Measurements from ENCODE around the gene YDJC. TPM values are rescaled to one million over a fixed set of nuclear protein-coding genes. Genes with fewer than 3 reads are reported as not detected.
A peak's percentile ranks its signal among the peaks of the same experiment; 100 is the strongest.

The YDJC gene
- total and polyA plus RNA-seq, 9 of the 15 experiments (the other 6 are each of a cell fraction or from before 2014, with no cell fraction given): 13.5 to 871 (median 164) TPM

DNA sequence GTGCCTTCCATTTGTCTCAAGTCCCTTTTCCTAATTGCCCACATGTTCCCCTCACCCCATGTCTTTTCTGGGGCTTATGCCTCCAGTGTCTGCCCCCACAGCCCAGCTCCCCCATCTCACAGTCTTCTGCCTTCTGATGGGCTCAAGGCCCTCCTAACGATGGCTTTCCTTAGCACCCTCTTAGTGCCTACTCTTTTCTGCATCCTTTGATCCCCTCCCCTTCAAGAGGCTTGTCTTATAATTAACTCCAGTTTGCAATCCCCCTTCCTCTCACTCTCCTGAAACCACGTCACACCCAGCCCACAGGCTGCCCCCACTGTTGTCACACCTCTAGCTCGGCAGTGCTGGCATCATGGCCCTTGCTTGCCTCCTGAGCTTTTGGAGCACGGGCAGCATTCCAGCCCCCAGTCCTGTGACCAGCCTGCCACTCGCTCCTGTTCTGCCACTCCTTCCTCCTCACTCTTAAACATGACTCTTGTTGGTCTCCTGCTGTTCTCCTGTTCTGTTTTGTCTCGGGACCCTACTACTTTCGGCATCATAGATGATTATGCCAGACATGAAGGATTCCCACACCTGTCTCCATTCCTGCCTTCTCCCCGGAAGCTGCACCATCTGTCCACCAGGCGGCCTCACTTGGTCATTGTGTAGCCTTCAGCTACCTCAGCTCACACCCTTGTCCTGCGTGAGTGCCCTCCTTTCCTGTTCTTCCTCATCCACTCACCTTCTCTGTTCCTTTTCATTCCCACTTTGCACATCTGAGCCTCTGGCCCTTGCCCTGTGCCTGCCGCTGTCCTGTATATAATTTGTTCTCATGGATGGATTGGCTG lies 36.2 kb downstream of the YDJC start (continued):
- TF ChIP-seq ZNF224 (CRISPR knock-in tag; IDR thresholded peaks at IDR 0.05) (no peak), SRSF1 (IDR thresholded peaks at IDR 0.05; ENCODE audit: low read depth, low read length) (no peak), KAT7 (CRISPR knock-in tag; IDR thresholded peaks at IDR 0.05; ENCODE audit: borderline replicate concordance) (no peak), ZNF184 (CRISPR knock-in tag; IDR thresholded peaks at IDR 0.05) (no peak), L3MBTL2 (IDR thresholded peaks at IDR 0.05) (no peak), KDM5B (IDR thresholded peaks at IDR 0.05; ENCODE audit: insufficient replicate concordance, low read depth, low read length) (peak; percentile 51), ZNF253 (CRISPR knock-in tag; conservative IDR thresholded peaks at IDR 0.05) (no peak), NEUROD1 (IDR thresholded peaks at IDR 0.05; ENCODE audit: borderline replicate concordance, low read depth, low read length, partially characterized antibody) (no peak), TAF9B (IDR thresholded peaks at IDR 0.05; ENCODE audit: partially characterized antibody) (no peak), PRMT5 (CRISPR knock-in tag; IDR thresholded peaks at IDR 0.05) (no peak), ZBED1 (IDR thresholded peaks at IDR 0.05) (no peak), ARHGAP35 (IDR thresholded peaks at IDR 0.05; ENCODE audit: partially characterized antibody) (no peak), ZNF121 (CRISPR knock-in tag; conservative IDR thresholded peaks at IDR 0.05) (no peak), RFX7 (CRISPR knock-in tag; IDR thresholded peaks at IDR 0.05) (no peak), ZC3H8 (IDR thresholded peaks at IDR 0.05) (no peak)
- TF ChIP-seq, protein P1, sequence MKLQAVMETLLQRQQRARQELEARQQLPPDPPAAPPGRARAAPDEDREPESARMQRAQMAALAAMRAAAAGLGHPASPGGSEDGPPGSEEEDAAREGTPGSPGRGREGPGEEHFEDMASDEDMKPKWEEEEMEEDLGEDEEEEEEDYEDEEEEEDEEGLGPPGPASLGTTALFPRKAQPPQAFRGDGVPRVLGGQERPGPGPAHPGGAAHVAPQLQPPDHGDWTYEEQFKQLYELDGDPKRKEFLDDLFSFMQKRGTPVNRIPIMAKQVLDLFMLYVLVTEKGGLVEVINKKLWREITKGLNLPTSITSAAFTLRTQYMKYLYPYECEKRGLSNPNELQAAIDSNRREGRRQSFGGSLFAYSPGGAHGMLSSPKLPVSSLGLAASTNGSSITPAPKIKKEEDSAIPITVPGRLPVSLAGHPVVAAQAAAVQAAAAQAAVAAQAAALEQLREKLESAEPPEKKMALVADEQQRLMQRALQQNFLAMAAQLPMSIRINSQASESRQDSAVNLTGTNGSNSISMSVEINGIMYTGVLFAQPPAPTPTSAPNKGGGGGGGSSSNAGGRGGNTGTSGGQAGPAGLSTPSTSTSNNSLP (IDR thresholded peaks at IDR 0.05; ENCODE audit: borderline replicate concordance, low read depth, low read length): no peak; the same call in 1 of the 2 replicates
- TF ChIP-seq, protein P2, sequence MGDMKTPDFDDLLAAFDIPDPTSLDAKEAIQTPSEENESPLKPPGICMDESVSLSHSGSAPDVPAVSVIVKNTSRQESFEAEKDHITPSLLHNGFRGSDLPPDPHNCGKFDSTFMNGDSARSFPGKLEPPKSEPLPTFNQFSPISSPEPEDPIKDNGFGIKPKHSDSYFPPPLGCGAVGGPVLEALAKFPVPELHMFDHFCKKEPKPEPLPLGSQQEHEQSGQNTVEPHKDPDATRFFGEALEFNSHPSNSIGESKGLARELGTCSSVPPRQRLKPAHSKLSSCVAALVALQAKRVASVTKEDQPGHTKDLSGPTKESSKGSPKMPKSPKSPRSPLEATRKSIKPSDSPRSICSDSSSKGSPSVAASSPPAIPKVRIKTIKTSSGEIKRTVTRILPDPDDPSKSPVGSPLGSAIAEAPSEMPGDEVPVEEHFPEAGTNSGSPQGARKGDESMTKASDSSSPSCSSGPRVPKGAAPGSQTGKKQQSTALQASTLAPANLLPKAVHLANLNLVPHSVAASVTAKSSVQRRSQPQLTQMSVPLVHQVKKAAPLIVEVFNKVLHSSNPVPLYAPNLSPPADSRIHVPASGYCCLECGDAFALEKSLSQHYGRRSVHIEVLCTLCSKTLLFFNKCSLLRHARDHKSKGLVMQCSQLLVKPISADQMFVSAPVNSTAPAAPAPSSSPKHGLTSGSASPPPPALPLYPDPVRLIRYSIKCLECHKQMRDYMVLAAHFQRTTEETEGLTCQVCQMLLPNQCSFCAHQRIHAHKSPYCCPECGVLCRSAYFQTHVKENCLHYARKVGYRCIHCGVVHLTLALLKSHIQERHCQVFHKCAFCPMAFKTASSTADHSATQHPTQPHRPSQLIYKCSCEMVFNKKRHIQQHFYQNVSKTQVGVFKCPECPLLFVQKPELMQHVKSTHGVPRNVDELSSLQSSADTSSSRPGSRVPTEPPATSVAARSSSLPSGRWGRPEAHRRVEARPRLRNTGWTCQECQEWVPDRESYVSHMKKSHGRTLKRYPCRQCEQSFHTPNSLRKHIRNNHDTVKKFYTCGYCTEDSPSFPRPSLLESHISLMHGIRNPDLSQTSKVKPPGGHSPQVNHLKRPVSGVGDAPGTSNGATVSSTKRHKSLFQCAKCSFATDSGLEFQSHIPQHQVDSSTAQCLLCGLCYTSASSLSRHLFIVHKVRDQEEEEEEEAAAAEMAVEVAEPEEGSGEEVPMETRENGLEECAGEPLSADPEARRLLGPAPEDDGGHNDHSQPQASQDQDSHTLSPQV (IDR thresholded peaks at IDR 0.05): no peak
- TF ChIP-seq, protein P3, sequence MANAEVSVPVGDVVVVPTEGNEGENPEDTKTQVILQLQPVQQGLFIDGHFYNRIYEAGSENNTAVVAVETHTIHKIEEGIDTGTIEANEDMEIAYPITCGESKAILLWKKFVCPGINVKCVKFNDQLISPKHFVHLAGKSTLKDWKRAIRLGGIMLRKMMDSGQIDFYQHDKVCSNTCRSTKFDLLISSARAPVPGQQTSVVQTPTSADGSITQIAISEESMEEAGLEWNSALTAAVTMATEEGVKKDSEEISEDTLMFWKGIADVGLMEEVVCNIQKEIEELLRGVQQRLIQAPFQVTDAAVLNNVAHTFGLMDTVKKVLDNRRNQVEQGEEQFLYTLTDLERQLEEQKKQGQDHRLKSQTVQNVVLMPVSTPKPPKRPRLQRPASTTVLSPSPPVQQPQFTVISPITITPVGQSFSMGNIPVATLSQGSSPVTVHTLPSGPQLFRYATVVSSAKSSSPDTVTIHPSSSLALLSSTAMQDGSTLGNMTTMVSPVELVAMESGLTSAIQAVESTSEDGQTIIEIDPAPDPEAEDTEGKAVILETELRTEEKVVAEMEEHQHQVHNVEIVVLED (CRISPR knock-in tag; IDR thresholded peaks at IDR 0.05): no peak
- TF ChIP-seq, protein P4, sequence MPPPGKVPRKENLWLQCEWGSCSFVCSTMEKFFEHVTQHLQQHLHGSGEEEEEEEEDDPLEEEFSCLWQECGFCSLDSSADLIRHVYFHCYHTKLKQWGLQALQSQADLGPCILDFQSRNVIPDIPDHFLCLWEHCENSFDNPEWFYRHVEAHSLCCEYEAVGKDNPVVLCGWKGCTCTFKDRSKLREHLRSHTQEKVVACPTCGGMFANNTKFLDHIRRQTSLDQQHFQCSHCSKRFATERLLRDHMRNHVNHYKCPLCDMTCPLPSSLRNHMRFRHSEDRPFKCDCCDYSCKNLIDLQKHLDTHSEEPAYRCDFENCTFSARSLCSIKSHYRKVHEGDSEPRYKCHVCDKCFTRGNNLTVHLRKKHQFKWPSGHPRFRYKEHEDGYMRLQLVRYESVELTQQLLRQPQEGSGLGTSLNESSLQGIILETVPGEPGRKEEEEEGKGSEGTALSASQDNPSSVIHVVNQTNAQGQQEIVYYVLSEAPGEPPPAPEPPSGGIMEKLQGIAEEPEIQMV (tag; conservative IDR thresholded peaks at IDR 0.05; ENCODE audit: low read depth): no peak

All from K562 (cell line).